Loucy (cell line): Measurements from ENCODE around the gene SORCS2.

ENCODE experiments used
- EZH2phosphoT487 ChIP-seq: fragments of 200-600 bp; IDR thresholded peaks from 2 replicates; pipeline ENCODE4 v1.6.1; 2018; ENCODE audit warnings: antibody characterized with exemption, mild to moderate bottlenecking, moderate library complexity, borderline replicate concordance
- TF ChIP-seq, protein P1 (sequence below): fragments of 200-600 bp; sonication (generic); conservative IDR thresholded peaks from 2 replicates; pipeline ENCODE4 v1.5.1; 2014; ENCODE audit warnings: mild to moderate bottlenecking, antibody characterized with exemption, low read length

DNA sequence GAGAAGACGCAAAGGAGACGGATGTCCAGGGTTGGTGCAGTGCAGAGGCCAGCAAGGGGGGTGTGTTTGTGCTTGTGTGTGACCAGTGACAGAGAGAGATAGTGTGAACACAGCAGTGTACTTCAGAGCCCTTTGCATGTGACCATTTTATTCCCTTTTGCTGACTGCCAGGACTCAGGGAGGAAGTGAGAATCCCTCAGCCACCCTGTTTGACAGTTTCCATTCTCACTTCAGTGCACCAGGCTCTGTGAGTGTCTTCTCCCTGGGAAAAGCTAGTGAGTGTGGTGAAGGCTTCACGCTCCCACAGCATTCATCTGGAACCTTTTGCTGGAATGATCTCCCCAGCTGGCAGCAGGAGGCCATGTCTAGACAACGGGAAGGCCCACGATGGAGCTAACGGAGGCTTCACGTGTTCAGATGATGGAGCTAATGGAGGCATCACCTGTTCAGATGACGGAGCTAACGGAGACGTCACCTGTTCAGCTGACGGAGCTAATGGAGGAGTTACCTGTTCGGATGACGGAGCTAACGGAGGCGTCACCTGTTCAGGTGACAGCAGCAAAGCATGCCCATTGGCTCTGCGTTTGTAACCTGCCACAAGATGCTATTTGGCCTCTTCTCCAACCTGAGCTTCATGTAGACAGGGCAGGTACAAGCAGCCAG lies 551.9 kb downstream of the SORCS2 start:
- TF ChIP-seq, protein P1, sequence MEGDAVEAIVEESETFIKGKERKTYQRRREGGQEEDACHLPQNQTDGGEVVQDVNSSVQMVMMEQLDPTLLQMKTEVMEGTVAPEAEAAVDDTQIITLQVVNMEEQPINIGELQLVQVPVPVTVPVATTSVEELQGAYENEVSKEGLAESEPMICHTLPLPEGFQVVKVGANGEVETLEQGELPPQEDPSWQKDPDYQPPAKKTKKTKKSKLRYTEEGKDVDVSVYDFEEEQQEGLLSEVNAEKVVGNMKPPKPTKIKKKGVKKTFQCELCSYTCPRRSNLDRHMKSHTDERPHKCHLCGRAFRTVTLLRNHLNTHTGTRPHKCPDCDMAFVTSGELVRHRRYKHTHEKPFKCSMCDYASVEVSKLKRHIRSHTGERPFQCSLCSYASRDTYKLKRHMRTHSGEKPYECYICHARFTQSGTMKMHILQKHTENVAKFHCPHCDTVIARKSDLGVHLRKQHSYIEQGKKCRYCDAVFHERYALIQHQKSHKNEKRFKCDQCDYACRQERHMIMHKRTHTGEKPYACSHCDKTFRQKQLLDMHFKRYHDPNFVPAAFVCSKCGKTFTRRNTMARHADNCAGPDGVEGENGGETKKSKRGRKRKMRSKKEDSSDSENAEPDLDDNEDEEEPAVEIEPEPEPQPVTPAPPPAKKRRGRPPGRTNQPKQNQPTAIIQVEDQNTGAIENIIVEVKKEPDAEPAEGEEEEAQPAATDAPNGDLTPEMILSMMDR, result no peak
- TF ChIP-seq EZH2phosphoT487, result no peak
